RPMI7951 (cell line): ENCODE results near the gene HACL1. TPM values are rescaled to one million over a fixed set of nuclear protein-coding genes. Genes with fewer than 3 reads are reported as not detected.

Experiments
- DNase-seq: peaks from one replicate; pipeline ENCODE4 v3.0.0-alpha.2; 2012; ENCODE audit warnings: low read depth
- total RNA-seq: library from RNA; depleted of rRNA; stranded (reverse); fragments of >200 nt; shearing (Covaris generic); gene quantifications from 2 replicates; pipeline ENCODE4 v1.2.3, GENCODE V29; 2014; rRNA removed

HACL1 gene
- total RNA-seq, 1 experiment from 2014 or later, result 35.1 TPM

DNA sequence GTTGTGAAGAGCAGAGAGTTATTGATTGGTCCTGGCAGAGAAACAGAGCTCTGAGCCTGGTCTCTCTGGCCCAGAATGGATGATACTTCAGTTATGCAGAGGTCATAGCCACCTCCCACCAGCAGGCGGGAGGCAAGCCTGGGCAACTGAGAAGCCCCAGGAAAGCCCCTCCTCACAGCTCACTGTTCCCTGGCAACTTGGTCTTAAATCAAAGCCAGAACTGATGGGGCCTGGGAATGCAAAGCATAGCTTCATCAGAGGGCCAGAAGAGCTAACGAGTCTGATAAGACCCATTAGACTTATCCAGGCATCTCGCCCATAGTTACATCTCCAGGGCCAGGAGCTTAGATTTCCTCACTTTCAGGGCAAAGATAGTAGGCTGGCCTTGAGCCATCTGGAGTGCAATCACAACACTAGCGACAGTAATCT is 74.3 kb downstream of the HACL1 start:
- no peak for DNase-seq

DNA sequence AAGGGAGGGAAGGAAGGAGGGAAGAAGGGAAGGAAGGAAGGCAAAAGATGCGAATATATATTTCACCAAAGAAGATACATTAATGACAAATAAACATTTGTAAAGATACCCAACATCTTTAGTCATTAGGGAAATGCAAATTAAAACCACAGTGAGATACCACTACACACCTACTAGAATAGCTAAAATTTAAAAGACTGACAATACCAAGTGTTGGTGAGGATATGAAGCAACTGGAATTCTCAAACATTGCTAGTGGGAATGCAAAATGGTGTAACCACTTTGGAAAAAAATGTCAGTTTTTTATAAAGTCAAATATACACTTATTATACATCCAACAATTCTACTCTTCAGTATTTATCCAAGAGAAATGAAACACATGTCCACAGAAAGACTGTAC is 75.6 kb downstream of the HACL1 start:
- no peak for DNase-seq

DNA sequence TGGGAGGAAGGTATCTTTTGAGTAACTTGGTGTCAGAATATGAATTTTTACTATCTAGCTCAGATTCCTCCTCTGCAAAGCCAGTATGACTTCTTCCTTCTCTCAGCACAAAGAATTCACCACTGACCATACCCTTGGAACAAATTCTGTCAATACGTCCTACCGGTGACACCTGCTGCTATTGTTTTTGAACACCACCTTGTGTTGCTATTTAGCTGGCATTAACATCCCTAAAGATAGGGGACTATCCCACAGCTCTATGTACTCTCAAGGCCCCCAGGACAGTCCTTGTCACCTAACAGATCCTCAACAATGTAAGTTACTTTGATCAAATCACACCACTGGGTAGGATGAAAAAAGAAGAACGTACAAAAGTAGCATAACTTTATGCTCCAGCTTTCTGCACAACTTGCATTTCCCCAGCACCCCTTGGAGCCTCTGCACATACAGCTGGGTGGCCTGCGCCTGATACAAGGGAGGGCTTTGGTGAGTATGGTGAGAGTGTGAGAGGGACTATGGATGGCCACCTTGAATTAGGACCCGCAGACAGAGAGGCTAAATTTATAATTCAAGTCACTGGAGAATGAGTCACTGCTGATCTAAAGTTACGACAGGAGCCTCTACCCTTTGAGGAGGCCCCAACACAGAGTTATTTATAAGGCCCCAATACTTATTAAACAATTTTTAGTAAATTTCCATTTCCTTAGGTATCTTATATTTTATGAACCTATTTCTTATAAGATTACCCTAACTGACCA is 77.5 kb downstream of the HACL1 start:
- DNase-seq, result no peak

- DNase-seq, result no peak
Measured at GRCh38 chr3:15522016-15522415, 79.4 kb downstream of the HACL1 start.

GRCh38 chr3:15521573-15521965 is 79.8 kb downstream of the HACL1 start, which contains the start of gene COLQ:
TSS of gene COLQ (minus strand) at chr3:15521706. CDS start at chr3:15521625, 81 bp downstream.
- no peak for DNase-seq

GRCh38 chr3:15520804-15521572 is 80.4 kb downstream of the HACL1 start:
- DNase-seq, result no peak

DNA sequence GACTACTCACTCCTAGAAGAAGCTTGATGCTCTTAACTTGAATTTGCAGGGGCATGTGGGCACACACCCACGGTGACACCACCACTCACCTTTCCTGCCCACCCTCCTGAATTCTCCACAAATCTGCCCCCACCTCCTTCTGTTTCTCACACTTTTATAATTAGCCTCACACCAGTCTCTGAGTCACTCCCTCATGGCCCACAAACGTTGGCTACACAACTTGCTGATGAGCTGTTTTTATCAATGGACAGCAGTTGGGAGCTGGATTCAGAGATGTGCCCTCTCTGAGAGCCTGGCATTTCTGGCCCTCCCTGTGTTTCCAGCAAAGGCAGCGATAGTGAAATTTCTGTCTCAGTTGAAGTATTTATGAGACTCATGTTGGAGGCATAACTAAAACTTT is 81.2 kb downstream of the HACL1 start:
- DNase-seq, result no peak

DNA sequence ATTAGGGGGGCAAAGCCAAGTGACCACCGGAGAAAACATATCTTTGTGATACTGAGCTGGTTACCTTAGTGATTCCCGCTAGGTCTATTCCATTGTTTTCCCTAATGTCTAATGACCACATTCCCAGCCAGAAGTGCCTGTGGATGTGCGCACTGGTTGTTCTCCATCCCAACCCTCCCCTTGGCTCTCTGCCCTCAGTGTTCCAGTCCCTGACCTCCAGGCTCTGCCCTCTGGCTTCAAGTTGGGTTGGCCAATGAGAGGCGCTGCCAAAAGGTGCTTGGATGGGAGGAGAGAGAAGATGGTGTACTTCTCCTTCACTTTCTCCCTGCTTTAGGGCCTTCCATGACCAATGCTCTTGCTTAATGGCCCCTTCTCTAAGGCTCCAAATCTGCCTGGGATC is 82.3 kb downstream of the HACL1 start:
- no peak for DNase-seq

- DNase-seq, result no peak
Measured at GRCh38 chr3:15514663-15515340, 86.6 kb downstream of the HACL1 start.

- no peak for DNase-seq
Measured at GRCh38 chr3:15513810-15514662, 87.3 kb downstream of the HACL1 start.

DNA sequence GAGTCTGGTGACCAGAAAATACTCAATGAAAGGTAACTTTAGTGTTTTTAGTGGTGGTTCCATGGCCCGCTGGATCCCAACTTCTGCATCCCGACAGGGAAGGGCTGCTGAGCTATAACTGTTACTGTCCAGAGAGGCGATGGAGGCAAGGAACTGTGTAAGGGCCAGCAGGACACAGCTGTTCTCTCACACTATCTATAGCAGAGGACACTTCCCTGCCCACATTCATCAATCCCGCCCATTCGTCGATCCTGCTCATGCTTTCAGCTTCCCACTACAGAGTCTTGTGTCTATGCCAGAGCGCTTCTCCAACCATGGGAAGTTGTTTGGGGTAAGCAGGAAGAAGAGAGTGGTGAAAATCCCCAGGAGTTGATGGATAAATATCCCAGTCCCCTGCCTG is 88.3 kb downstream of the HACL1 start:
- no peak for DNase-seq

DNA sequence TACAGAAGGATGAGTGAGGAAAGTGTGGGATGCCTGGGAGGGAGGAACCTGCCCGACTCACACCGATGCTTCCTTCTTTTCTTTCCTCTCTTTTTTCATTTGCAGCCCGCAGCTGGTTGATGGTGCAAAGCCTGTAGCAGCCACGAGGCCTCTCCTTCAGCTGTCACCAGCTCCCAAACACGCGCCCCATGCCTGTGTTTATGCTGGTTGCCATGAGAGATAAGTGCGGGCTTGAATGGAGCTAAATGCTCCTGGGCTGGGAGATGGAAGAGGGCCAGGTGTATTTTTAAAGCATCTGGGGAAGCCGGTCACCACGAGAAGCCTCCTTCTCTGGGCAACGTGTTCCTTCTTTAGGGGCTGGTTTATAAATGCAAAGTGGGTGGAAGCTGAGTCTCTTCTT is 89.2 kb downstream of the HACL1 start:
- DNase-seq, result no peak

DNA sequence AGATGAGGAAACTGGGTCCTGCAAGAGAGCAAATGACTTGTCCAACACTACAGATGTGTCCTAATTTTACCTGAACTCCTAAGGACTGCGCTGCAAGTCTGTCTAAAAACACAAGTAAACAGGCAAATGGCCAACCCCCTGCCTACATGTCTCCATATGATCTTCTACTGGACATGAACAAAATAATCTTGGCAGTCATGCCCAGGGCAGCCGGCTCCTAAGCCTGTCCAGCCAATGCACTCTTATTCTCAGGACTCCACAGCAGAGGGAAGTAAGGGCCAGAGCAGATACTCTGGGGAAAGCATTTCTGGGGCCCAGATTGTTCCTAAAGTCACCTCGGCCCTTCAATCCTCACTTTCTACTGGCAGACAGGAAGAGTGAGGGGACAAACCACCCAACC is 90.2 kb downstream of the HACL1 start:
- no peak for DNase-seq

Other genes starting within 250 kb of the HACL1 start
- 43.3 and 48.1 TPM in 2 replicates for gene METTL6, start 174.0 kb downstream of the HACL1 start, total RNA-seq
- 26.0 and 27.6 TPM in 2 replicates for gene EAF1, start 174.0 kb downstream of the HACL1 start, total RNA-seq
- 0.29 and 0.48 TPM in 2 replicates for gene COLQ, start 79.9 kb downstream of the HACL1 start, total RNA-seq
- gene BTD, start 176 bp upstream of the HACL1 start, total RNA-seq, result 37.7 and 38.5 TPM in 2 replicates
- gene ANKRD28, start 196.4 kb upstream of the HACL1 start, total RNA-seq, result 82.4 and 96.8 TPM in 2 replicates